ENCODE measurements around the gene CAMK2A. TPM values are rescaled to one million over a fixed set of nuclear protein-coding genes. Genes with fewer than 3 reads are reported as not detected.

Gene CAMK2A
- total and polyA plus RNA-seq, 2 of the 4 experiments (the other 2 are of a cell fraction): 0.18 to 0.19 TPM

DNA sequence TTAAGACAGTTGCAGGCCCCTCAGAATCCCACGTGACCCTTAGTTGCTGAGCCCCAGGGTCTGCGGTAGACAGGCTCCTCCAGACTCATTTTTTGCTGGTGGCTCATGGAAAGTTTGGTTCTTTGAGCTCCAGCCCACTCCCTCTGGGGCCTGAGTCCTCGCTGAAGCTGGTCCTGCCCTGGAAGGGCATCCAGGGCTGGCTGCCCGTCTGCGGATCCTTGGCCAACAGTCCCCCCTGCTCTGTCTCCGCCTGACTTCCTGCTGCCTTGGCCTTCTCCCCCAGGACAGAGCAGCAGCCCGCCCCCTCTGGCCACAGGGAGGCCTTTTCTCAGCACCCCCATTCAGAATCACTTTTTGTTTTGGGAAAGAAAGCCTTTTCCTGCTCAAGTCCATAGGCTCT is 75.3 kb downstream of the CAMK2A start:
- Histone ChIP-seq H3K4me3 (ENCODE audit: insufficient read depth, low read depth, low read length) (no peak overlapping the region), H2BK20ac (ENCODE audit: low read depth, low read length) (no peak overlapping the region), H3K36me3 (ENCODE audit: control insufficient read depth, insufficient read depth, low read length) (no peaks in the 10 kb centered on the region), H3K4ac (ENCODE audit: low read depth, low read length) (no peak overlapping the region), H3K27me3 (ENCODE audit: control insufficient read depth, insufficient read depth, low read length) (no peaks in the 10 kb centered on the region), H2AFZ (replicated peaks; ENCODE audit: low read length, poor library complexity) (peak overlapping the region; percentile 1), H2BK15ac (ENCODE audit: low read depth, low read length) (no peak overlapping the region), H3K9me1 (ENCODE audit: insufficient read depth, low read length) (0 out of 2 replicates have a peak, but pooled peaks cover 2% of the 10 kb centered on the region), H3K56ac (ENCODE audit: extremely low read depth, insufficient read depth, low read length) (no peak overlapping the region), H2AK9ac (replicated peaks; ENCODE audit: low read depth, low read length, poor library complexity) (no peak overlapping the region), H3K4me1 (ENCODE audit: control insufficient read depth, insufficient read depth, low read length) (peaks cover 1% of the 10 kb centered on the region), H3K9ac (ENCODE audit: low read depth, low read length) (no peak overlapping the region), H3K9me3 (ENCODE audit: control insufficient read depth, insufficient read depth, low read length) (no peaks in the 10 kb centered on the region), H4K91ac (ENCODE audit: insufficient read depth, low read depth, low read length) (0 out of 2 replicates have a peak overlapping the region, but pooled peaks have one; percentile 1), H2AK5ac (ENCODE audit: low read depth, low read length) (no peak overlapping the region), H4K8ac (ENCODE audit: low read depth in 2 of 2, low read length in 2 of 2) (no peak overlapping the region; a peak in 1 of 4 replicates), H2BK120ac (ENCODE audit: low read depth, low read length) (no peak overlapping the region), H3K23ac (ENCODE audit: low read depth, low read length) (no peak overlapping the region), H4K5ac (ENCODE audit: low read depth, low read length) (no peak overlapping the region), H4K20me1 (ENCODE audit: insufficient read depth, low read length) (no peaks in the 10 kb centered on the region), H2BK5ac (ENCODE audit: low read depth, low read length, poor library complexity, severe bottlenecking) (no peak overlapping the region), H3K4me2 (ENCODE audit: low read depth, low read length) (no peak overlapping the region), H3K79me1 (ENCODE audit: low read depth in 1 of 2, low read length in 2 of 2) (no peaks in the 10 kb centered on the region), H3K14ac (replicated peaks; ENCODE audit: low read depth, low read length) (0 out of 2 replicates have a peak overlapping the region, but pooled peaks have one; percentile 57), H3K27ac (ENCODE audit: insufficient read depth, low read length) (no peak overlapping the region), H3K18ac (ENCODE audit: low read depth, low read length) (no peak overlapping the region)
- intact Hi-C loops (cut with micrococcal nuclease) (loop anchor here (10.0 kb wide), 1 partner anchor 179 kb away; no protein-coding TSS in a partner anchor), dilution Hi-C loops (cut with HindIII; ENCODE audit: low sequenced_read_pairs, unreplicated experiment) (no loop called here), in situ Hi-C loops (cut with MboI; ENCODE audit: low sequenced_read_pairs) (loop anchor here (5.0 to 25.0 kb wide), 4 partner anchors 87 to 577 kb away; partner anchors contain the start of genes HMGXB3 and TIGD6)
- DNase-seq (peak; percentile 9), ATAC-seq (ENCODE audit: low read depth) (no peak)
- ChIA-PET CTCF (interaction anchor here (0.6 to 0.9 kb wide), 4 partner anchors 40 to 377 kb away, joined by 3 read pairs; no protein-coding TSS in a partner anchor), POLR2A (ENCODE audit: unreplicated experiment) (no interaction called here)
- WGBS, 2 experiments (ENCODE audit: extremely low coverage in 2 of 2, insufficient read length in 1 of 2): 40% methylated on average over 3 of the region's 7 CpGs; no CpG with 5 or more reads in 1 of the 2 experiments
- no TSS peak for BruUV-seq (replicated peaks)
- TF ChIP-seq, protein P1, sequence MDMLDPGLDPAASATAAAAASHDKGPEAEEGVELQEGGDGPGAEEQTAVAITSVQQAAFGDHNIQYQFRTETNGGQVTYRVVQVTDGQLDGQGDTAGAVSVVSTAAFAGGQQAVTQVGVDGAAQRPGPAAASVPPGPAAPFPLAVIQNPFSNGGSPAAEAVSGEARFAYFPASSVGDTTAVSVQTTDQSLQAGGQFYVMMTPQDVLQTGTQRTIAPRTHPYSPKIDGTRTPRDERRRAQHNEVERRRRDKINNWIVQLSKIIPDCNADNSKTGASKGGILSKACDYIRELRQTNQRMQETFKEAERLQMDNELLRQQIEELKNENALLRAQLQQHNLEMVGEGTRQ (IDR thresholded peaks at IDR 0.05; ENCODE audit: low read depth, low read length): peak; percentile 22; the same call in 1 of the 2 replicates
- TF ChIP-seq MAFK (IDR thresholded peaks at IDR 0.05; ENCODE audit: low read depth, low read length) (no peak), NFE2L2 (IDR thresholded peaks at IDR 0.05; ENCODE audit: low read depth, low read length) (no peak)

Measured in IMR-90 (cell line).